Endothelial cell of umbilical vein (primary cell): ENCODE data around the gene ARHGEF26. TPM values are rescaled to one million over a fixed set of nuclear protein-coding genes. Genes with fewer than 3 reads are reported as not detected.

Experiments
- BruUV-seq: library from RNA; stranded (reverse); fragments of 400-500 nt; replicated peaks from 2 replicates; lab custom pipeline; 2021; lab: Mats Ljungman, UMichigan
- CTCF ChIA-PET: fragments of 300-600, 350-600 bp; sonication (Branson Sonifier 250); formaldehyde crosslinking; loops from one replicate; lab custom pipeline; 2021; ENCODE audit warnings: antibody characterized with exemption, inconsistent platforms; lab: Charles Lee
- POLR2A ChIA-PET: fragments of 300-600, 350-600 bp; sonication (Branson Sonifier 250); formaldehyde crosslinking; loops from one replicate; lab custom pipeline; 2021; ENCODE audit warnings: antibody characterized with exemption, inconsistent platforms; lab: Charles Lee
- DNase-seq: peaks from one replicate; pipeline ENCODE4 v3.0.0-alpha.2; 2011; ENCODE audit warnings: low read depth, low spot score
- FAIRE-seq: peaks from 2 replicates; lab custom pipeline; 2011; peaks lifted over from hg19 to GRCh38; lab: Jason Lieb, UNC
- H2AFZ ChIP-seq: 2 replicates; pipeline ENCODE4 v1.6.0; 2012; ENCODE audit warnings: low read depth, low read length, control low read depth, inconsistent platforms
- H3K27ac ChIP-seq: 2 replicates; pipeline ENCODE4 v1.5.1; 2011; ENCODE audit warnings: low read depth, mild to moderate bottlenecking, control low read depth, low read length, moderate library complexity; ENCODE audit not compliant: insufficient read depth
- H3K27me3 ChIP-seq, 2 experiments: 2 replicates each; pipeline versions ENCODE4 v1.6.0 to v1.6.1; 2011; ENCODE audit warnings: low read length in 2 of 2, mixed read lengths in 1 of 2; ENCODE audit not compliant: control insufficient read depth in 2 of 2, insufficient read depth in 2 of 2
- H3K36me3 ChIP-seq, 2 experiments: 2 replicates in 1 of 2; 3 replicates in 1 of 2; pipeline ENCODE4 v1.5.1; 2011; ENCODE audit warnings: low read length in 2 of 2, mild to moderate bottlenecking in 1 of 2, moderate library complexity in 1 of 2; ENCODE audit not compliant: control insufficient read depth in 2 of 2, insufficient read depth in 2 of 2; ENCODE audit errors: extremely low read depth in 1 of 2
- H3K4me1 ChIP-seq: 3 replicates; pipeline ENCODE4 v1.5.1; 2011; ENCODE audit warnings: mild to moderate bottlenecking, low read length; ENCODE audit not compliant: control insufficient read depth, insufficient read depth; ENCODE audit errors: extremely low read depth
- H3K4me2 ChIP-seq: 2 replicates; pipeline ENCODE4 v1.6.1; 2011; ENCODE audit warnings: low read length, control low read depth, mixed read lengths; ENCODE audit not compliant: insufficient read depth
- H3K4me3 ChIP-seq, 3 experiments: fragments of 200-600 bp in 1 of 3; sonication (generic), shearing (Covaris generic) in 1 of 3; replicated peaks in 1 of 3; 2 replicates each; pipeline ENCODE4 v1.5.1; 2011 to 2016; ENCODE audit warnings: control low read depth in 3 of 3, low read length in 3 of 3, mild to moderate bottlenecking in 2 of 3, inconsistent platforms in 1 of 3, low read depth in 1 of 3, moderate library complexity in 1 of 3; ENCODE audit not compliant: insufficient read depth in 1 of 3
- H3K79me2 ChIP-seq: 2 replicates; pipeline ENCODE4 v1.6.0; 2012; ENCODE audit warnings: low read length, inconsistent platforms; ENCODE audit not compliant: control insufficient read depth, insufficient read depth
- H3K9ac ChIP-seq: replicated peaks from 2 replicates; pipeline ENCODE3; 2011; ENCODE audit warnings: low read length, control low read depth; ENCODE audit not compliant: insufficient read depth; ENCODE audit errors: extremely low read depth
- H3K9me1 ChIP-seq: replicated peaks from 3 replicates; pipeline ENCODE4 v1.6.0; 2011; ENCODE audit warnings: mild to moderate bottlenecking, low read length; ENCODE audit not compliant: control insufficient read depth, insufficient read depth; ENCODE audit errors: extremely low read depth
- H3K9me3 ChIP-seq: replicated peaks from 2 replicates; pipeline ENCODE4 v1.5.1; 2012; ENCODE audit warnings: low read length, inconsistent platforms; ENCODE audit not compliant: control insufficient read depth, insufficient read depth
- H4K20me1 ChIP-seq: replicated peaks from 2 replicates; pipeline ENCODE3; 2011; ENCODE audit warnings: mild to moderate bottlenecking, low read length; ENCODE audit not compliant: control insufficient read depth, insufficient read depth; ENCODE audit errors: extremely low read depth
- EZH2 ChIP-seq: IDR thresholded peaks from 2 replicates; pipeline ENCODE4 v1.6.1; 2012; ENCODE audit warnings: borderline replicate concordance, low read depth, mild to moderate bottlenecking, moderate library complexity, low read length, inconsistent platforms; ENCODE audit not compliant: severe bottlenecking
- FOS ChIP-seq: IDR thresholded peaks from 2 replicates; pipeline ENCODE4 v1.6.1; 2011; ENCODE audit warnings: mild to moderate bottlenecking, low read length, moderate library complexity, borderline replicate concordance; ENCODE audit not compliant: insufficient read depth
- GATA2 ChIP-seq: IDR thresholded peaks from 2 replicates; pipeline ENCODE4 v1.7.0; 2011; ENCODE audit warnings: low read depth, mild to moderate bottlenecking, moderate library complexity, mixed read lengths, low read length; ENCODE audit not compliant: insufficient read length, insufficient read depth
- MYC ChIP-seq: IDR thresholded peaks from one replicate; pipeline ENCODE4 v1.6.1; 2011; ENCODE audit warnings: mild to moderate bottlenecking, low read depth, low read length
- POLR2A ChIP-seq: IDR thresholded peaks from 2 replicates; pipeline ENCODE4 v1.6.1; 2012; ENCODE audit warnings: low read depth, mild to moderate bottlenecking, control low read depth, low read length
- POLR2AphosphoS5 ChIP-seq: IDR thresholded peaks from 2 replicates; pipeline ENCODE4 v1.6.1; 2012; ENCODE audit warnings: low read depth, mild to moderate bottlenecking, control low read depth, low read length, moderate library complexity; ENCODE audit not compliant: insufficient read depth
- dilution Hi-C: fragments of 300-500 bp; cut with MboI; formaldehyde crosslinking; loops from one replicate; pipeline ENCODE4 v1.15.0; 2019; ENCODE audit warnings: low sequenced_read_pairs; ENCODE audit not compliant: extremely low pct_ligation_motif_present
- intact Hi-C: fragments of 100-400 bp; cut with micrococcal nuclease; formaldehyde crosslinking; loops from one replicate; pipeline ENCODE4 v1.10.0; 2022
- polyA plus RNA-seq, 4 experiments: library from polyadenylated mRNA; depleted of rRNA in 3 of 4; stranded (reverse) in 3 of 4; unstranded in 1 of 4; fragments of >200 nt; gene quantifications; 2 replicates each; pipeline versions ENCODE4 v1.2.1 to v1.2.3, GENCODE V29; 2011 to 2012; ENCODE audit warnings: missing spikeins in 1 of 4
- total RNA-seq: library from RNA; stranded (reverse); gene quantifications from 2 replicates; pipeline ENCODE4 v1.2.3, GENCODE V29; 2021
- TF ChIP-seq, protein P1 (sequence below), 2 donors: IDR thresholded peaks; 1 replicate in 1 of 2; 2 replicates in 1 of 2; pipeline ENCODE4 v1.5.1; 2011; ENCODE audit warnings: low read length in 2 of 2, mild to moderate bottlenecking in 2 of 2, moderate library complexity in 2 of 2, control low read depth in 1 of 2, inconsistent platforms in 1 of 2, low read depth in 1 of 2; ENCODE audit not compliant: insufficient read depth in 1 of 2; ENCODE audit errors: extremely low read depth in 1 of 2

Gene ARHGEF26
- total and polyA plus RNA-seq, 2 donors (not counting 3 experiments of a cell fraction or from before 2014, with no cell fraction given), result 0.57 to 2.9 TPM

GRCh38 chr3:154252759-154253638 lies 131.8 kb downstream of the ARHGEF26 start:
- Histone ChIP-seq H3K36me3 (peaks cover 0 to 2% of the 10 kb centered on the region in 2 experiments), H3K4me1 (no peaks in the 10 kb centered on the region), H3K79me2 (no peaks in the 10 kb centered on the region), H3K4me2 (no peak overlapping the region), H3K4me3 (no peak overlapping the region), H2AFZ (no peak overlapping the region), H3K9me1 (no peaks in the 10 kb centered on the region), H3K27me3 (no peaks in the 10 kb centered on the region), H3K27ac (no peak overlapping the region), H4K20me1 (no peaks in the 10 kb centered on the region), H3K9me3 (no peaks in the 10 kb centered on the region), H3K9ac (no peak overlapping the region)
- BruUV-seq, result no TSS peak
- DNase-seq, result peak; percentile 90
- ChIA-PET CTCF (interaction anchor here (0.6 to 3.4 kb wide), 52 partner anchors 8 to 1227 kb away, joined by 3 to 26 read pairs (median 4); partner anchors contain the start of gene ARHGEF26), POLR2A (interaction anchor here (0.9 kb wide), 1 partner anchor 1210 kb away, joined by 4 read pairs; no protein-coding TSS in a partner anchor)
- TF ChIP-seq POLR2A (no peak), POLR2AphosphoS5 (no peak), GATA2 (no peak), EZH2 (no peak), FOS (no peak), MYC (no peak)
- TF ChIP-seq, protein P1, sequence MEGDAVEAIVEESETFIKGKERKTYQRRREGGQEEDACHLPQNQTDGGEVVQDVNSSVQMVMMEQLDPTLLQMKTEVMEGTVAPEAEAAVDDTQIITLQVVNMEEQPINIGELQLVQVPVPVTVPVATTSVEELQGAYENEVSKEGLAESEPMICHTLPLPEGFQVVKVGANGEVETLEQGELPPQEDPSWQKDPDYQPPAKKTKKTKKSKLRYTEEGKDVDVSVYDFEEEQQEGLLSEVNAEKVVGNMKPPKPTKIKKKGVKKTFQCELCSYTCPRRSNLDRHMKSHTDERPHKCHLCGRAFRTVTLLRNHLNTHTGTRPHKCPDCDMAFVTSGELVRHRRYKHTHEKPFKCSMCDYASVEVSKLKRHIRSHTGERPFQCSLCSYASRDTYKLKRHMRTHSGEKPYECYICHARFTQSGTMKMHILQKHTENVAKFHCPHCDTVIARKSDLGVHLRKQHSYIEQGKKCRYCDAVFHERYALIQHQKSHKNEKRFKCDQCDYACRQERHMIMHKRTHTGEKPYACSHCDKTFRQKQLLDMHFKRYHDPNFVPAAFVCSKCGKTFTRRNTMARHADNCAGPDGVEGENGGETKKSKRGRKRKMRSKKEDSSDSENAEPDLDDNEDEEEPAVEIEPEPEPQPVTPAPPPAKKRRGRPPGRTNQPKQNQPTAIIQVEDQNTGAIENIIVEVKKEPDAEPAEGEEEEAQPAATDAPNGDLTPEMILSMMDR (IDR thresholded peaks at IDR 0.05; ENCODE audit: extremely low read depth in 1 of 2, insufficient read depth in 1 of 2, low read depth in 1 of 2, low read length in 2 of 2), result peak; percentile 87 to 89
- dilution Hi-C loops, result no loop called here
- intact Hi-C loops, result loop anchor here (1.0 to 10.0 kb wide), 4 partner anchors 128 to 256 kb away; partner anchors contain the start of gene ARHGEF26
- peak; percentile 94 for FAIRE-seq
